Adipose tissue (tissue), 3 donors: ENCODE measurements around the gene PVR. TPM values are rescaled to one million over a fixed set of nuclear protein-coding genes. Genes with fewer than 3 reads are reported as not detected.
"Not testable (repeated sequence)": the region's sequence is repeated elsewhere in the genome, so short reads cannot be mapped to it uniquely, and the experiment has no call there.

Source experiments
- H3K27ac ChIP-seq: one replicate; pipeline ENCODE4 v1.5.1; 2013; ENCODE audit warnings: low read depth, low read length
- WGBS, 3 donors: extraction: QIAGEN DNeasy Blood & Tissue Kit; methylation state at CpG; one replicate each; pipeline ENCODE4 v1.1.7; 2013; 5-methylcytosine and 5-hydroxymethylcytosine counted together
- polyA plus RNA-seq, 3 donors: library from polyadenylated mRNA; stranded (reverse); fragments of 200-250 nt; gene quantifications; one replicate each; pipeline ENCODE4 v1.2.3, GENCODE V29; 2013
- donor health status: healthy with polysubstance abuse.
- donor health status: Bipolar disorder and iron deficiency.
- donor health status: healthy.

PVR gene
- polyA plus RNA-seq, 3 donors, result 10.5 to 27.1 (median 12.7) TPM

DNA sequence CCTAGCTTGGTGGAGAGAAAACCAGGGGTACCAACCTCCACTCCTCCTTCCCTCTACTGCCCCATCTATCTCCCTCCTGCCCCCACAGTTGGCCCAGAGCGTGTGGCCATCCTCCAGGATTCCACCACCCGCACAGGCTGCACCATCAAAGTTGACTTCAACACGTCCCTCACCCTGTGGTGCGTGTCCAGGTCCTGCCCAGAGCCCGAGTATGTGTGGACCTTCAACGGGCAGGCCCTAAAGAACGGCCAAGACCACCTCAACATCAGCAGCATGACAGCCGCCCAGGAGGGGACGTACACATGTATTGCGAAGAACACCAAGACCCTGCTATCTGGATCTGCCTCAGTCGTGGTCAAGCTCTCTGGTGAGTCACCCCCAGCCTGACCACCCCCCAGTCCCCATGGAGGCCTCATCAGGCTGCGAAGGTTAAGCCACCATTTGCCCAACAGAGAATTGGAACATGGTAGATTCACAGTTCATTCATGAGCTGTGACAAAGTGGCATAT is 61.8 kb downstream of the PVR start:
- WGBS, 3 donors, result 94 to 95% (median 94%) methylated on average over 12 of the region's 12 CpGs
- H3K27ac ChIP-seq, result no peak overlapping the region

- WGBS, 3 donors, result 86 to 92% (median 88%) methylated on average over 6 of the region's 6 CpGs
- H3K27ac ChIP-seq, result no peak overlapping the region
Measured at GRCh38 chr19:44706506-44707236, 63.0 kb downstream of the PVR start.

DNA sequence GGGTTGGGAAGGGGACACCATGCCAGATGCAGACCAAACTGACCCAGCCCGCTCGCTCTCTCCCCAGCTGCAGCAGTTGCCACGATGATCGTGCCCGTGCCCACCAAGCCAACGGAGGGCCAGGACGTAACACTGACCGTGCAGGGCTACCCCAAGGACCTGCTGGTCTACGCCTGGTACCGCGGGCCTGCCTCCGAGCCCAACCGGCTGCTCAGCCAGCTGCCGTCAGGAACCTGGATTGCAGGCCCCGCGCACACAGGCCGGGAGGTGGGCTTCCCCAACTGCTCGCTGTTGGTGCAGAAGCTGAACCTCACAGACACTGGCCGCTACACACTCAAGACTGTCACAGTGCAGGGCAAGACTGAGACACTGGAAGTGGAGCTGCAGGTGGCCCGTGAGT is 64.1 kb downstream of the PVR start:
- whole genome bisulfite sequencing, 3 donors, result 93 to 97% (median 95%) methylated on average over 19 to 20 of the region's 20 CpGs
- H3K27ac ChIP-seq, result no peak overlapping the region

GRCh38 chr19:44708940-44709339 is 65.2 kb downstream of the PVR start:
- no peak overlapping the region for H3K27ac ChIP-seq
- 78 to 89% (median 80%) methylated on average over 5 of the region's 5 CpGs for WGBS, 3 donors

DNA sequence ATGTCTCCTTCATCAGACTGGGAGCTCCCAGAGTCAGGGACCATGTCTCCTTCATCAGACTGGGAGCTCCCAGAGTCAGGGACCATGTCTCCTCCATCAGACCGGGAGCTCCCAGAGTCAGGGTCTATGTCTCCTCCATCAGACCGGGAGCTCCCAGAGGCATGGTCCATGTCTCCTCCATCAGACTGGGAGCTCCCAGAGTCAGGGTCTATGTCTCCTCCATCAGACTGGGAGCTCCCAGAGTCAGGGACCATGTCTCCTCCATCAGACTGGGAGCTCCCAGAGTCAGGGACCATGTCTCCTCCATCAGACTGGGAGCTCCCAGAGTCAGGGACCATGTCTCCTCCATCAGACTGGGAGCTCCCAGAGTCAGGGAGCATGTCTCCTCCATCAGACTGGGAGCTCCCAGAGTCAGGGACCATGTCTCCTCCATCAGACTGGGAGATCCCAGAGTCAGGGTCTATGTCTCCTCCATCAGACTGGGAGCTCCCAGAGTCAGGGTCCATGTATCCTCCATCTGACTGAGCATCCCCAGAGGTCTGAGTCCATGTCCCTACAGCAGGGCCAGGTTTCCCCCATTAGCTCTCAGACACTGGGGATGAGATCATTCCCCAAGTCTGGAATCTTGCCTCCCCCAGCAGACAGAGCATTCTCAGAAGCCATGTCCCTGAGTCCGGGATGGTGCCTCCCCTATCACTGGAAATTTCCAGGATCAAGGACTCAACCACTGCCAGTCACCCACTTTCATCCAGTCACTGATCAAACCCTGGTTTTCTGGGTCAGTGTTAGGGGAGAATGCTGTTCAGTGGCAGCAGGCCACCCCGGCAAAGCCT is 65.9 kb downstream of the PVR start:
- 81 to 89% (median 84%) methylated on average over 3 to 4 of the region's 4 CpGs for WGBS, 3 donors

GRCh38 chr19:44710483-44710882 is 66.8 kb downstream of the PVR start:
- 58 to 82% (median 59%) methylated on average over 14 of the region's 14 CpGs for WGBS, 3 donors
- H3K27ac ChIP-seq, result no peak overlapping the region

More for the DNA sequence above, 65.9 kb downstream of the PVR start:
- H3K27ac ChIP-seq, result not testable (repeated sequence)

- 43 to 73% (median 56%) methylated on average over 4 of the region's 4 CpGs for WGBS, 3 donors
- H3K27ac ChIP-seq, result no peak overlapping the region
Measured at GRCh38 chr19:44712864-44713515, 69.3 kb downstream of the PVR start.

Other genes starting within 250 kb of the PVR start
- gene ZNF285, start 242.3 kb upstream of the PVR start, polyA plus RNA-seq, result 1 to 10 TPM in 1 of 3 donors, under 1 TPM in 2; 0.64 to 1.4 (median 0.67) TPM
- 1 to 10 TPM; 1.1 to 1.6 (median 1.3) TPM for gene ZNF229, start 195.4 kb upstream of the PVR start, polyA plus RNA-seq
- 1 to 10 TPM; 2.4 to 5.2 (median 2.8) TPM for gene ZNF180, start 143.4 kb upstream of the PVR start, polyA plus RNA-seq
- not detected for gene CEACAM20, start 114.2 kb upstream of the PVR start, polyA plus RNA-seq
- under 1 TPM in 1 of 3 donors, not detected in 2; 0.62 TPM for gene IGSF23, start 30.3 kb upstream of the PVR start, polyA plus RNA-seq
- gene CEACAM19, start 27.6 kb downstream of the PVR start, polyA plus RNA-seq, result 1 to 10 TPM; 2.7 to 4.8 (median 3.8) TPM
- gene CEACAM16, start 55.2 kb downstream of the PVR start, polyA plus RNA-seq, result under 1 TPM in 1 of 3 donors, not detected in 2; 0.07 TPM
- gene BCL3, start 104.8 kb downstream of the PVR start, polyA plus RNA-seq, result 100 to 1,000 TPM in 1 of 3 donors, 10 to 100 TPM in 2; 33.4 to 150 (median 97.6) TPM
- 10 to 100 TPM in 1 of 3 donors, 1 to 10 TPM in 1, under 1 TPM in 1; 0.45 to 11.1 (median 2.0) TPM for gene CBLC, start 134.0 kb downstream of the PVR start, polyA plus RNA-seq
- 10 to 100 TPM; 23.8 to 66.5 (median 62.1) TPM for gene BCAM, start 165.2 kb downstream of the PVR start, polyA plus RNA-seq
- gene NECTIN2, start 202.4 kb downstream of the PVR start, polyA plus RNA-seq, result 10 to 100 TPM; 23.8 to 83.0 (median 58.7) TPM
- 10 to 100 TPM; 25.6 to 60.5 (median 26.4) TPM for gene TOMM40, start 247.3 kb downstream of the PVR start, polyA plus RNA-seq